ENCODE results near the gene TLX1.

The TLX1 gene

DNA sequence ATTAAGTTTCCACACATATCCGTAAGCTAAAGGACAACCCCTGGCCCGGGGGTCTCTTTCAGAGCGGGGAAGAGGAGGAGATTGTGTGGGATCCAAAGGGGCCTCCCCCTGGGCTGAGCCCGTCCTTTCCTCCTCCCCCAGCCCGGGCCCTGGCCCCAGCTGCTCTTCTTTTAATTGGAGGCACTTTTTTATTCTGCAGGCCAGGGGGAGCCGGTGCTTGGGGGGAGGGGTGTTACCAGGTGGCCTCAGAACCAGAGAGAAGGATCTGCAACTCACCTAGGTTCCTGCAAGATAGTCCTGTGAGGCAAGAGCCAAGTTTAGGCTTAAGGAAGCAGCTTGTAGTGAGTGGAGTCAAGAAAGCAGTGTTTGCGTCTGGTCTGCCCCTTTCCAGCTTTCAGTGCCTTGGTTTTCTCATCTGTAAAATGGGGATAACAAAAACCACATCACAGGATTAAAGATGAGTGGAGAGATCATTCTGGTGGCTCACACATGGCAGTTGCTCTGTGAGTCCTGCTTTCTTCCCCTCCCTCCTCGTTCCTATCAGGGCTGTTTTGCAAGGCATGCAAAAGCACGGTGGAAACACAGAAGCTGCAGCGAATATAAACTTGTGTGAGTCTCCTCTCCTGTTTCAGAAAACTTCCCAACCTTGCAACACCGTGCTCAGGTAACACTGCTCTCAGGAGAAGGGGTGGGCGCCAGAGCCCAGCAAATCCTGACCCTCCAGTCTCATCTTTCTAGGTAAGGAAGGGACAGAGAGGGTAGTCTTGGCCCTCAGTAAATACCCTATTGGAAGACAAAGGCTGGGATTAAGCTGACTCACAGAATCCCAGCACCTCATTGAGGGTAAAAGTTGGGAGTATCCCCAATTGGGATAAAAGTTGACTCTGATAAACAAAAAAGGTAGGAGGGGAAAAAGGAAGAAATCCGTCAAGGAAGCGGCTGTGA is 4.1 kb upstream of the TLX1 start:
- DNase-seq, result no peak
- Mint-ChIP-seq H3K27ac (no peak overlapping the region), H3K4me3 (no peak overlapping the region), H3K36me3 (ENCODE audit: low read depth) (no peaks in the 10 kb centered on the region), H3K27me3 (ENCODE audit: low read depth, poor library complexity) (peaks cover 97% of the 10 kb centered on the region), H3K4me1 (peaks cover 15% of the 10 kb centered on the region), H3K9me3 (peaks cover 13% of the 10 kb centered on the region)
- no peak for TF ChIP-seq CTCF (IDR thresholded peaks at IDR 0.05)

DNA sequence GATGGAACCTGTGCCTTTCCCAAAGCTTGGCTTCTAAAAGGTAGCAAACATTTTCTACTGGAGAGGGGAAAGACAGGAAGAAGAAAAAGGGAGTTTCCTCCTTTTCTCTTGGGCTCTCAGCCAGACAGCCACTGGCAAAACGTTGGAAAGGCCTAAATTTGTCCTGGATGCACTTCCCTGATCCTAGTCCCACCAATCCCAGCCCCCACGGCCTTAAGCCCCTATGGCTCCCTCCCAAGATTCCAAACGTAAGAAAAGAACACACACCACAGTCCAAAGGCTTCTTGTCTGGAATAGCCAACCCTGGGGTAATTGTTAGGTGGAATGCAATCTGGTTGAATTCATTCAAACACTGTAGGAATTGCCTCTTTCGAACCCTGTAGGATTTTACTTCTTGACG is 959 bp upstream of the TLX1 start:
- TF ChIP-seq CTCF (IDR thresholded peaks at IDR 0.05), result no peak
- peaks cover 22% of the 10 kb centered on the region for H3K4me1 Mint-ChIP-seq
- no peak for DNase-seq
- peaks cover 97% of the 10 kb centered on the region for H3K27me3 Mint-ChIP-seq (ENCODE audit: low read depth, poor library complexity)
- H3K36me3 Mint-ChIP-seq (ENCODE audit: low read depth), result no peaks in the 10 kb centered on the region
- H3K4me3 Mint-ChIP-seq, result no peak overlapping the region
- H3K9me3 Mint-ChIP-seq, result peaks cover 13% of the 10 kb centered on the region
- no peak overlapping the region for H3K27ac Mint-ChIP-seq

- Mint-ChIP-seq H3K4me3 (peak overlapping the region; percentile 50), H3K27ac (no peak overlapping the region), H3K4me1 (peaks cover 32% of the 10 kb centered on the region), H3K27me3 (ENCODE audit: low read depth, poor library complexity) (peaks cover 97% of the 10 kb centered on the region), H3K36me3 (ENCODE audit: low read depth) (no peaks in the 10 kb centered on the region), H3K9me3 (peaks cover 13% of the 10 kb centered on the region)
- no peak for TF ChIP-seq CTCF (IDR thresholded peaks at IDR 0.05)
- no peak for DNase-seq
Observed at GRCh38 chr10:101131962-101132635, 999 bp downstream of the TLX1 start.

- Mint-ChIP-seq H3K9me3 (peaks cover 13% of the 10 kb centered on the region), H3K27me3 (ENCODE audit: low read depth, poor library complexity) (peaks cover 97% of the 10 kb centered on the region), H3K4me3 (peak overlapping the region; percentile 50), H3K36me3 (ENCODE audit: low read depth) (no peaks in the 10 kb centered on the region), H3K4me1 (peaks cover 32% of the 10 kb centered on the region), H3K27ac (no peak overlapping the region)
- no peak for TF ChIP-seq CTCF (IDR thresholded peaks at IDR 0.05)
- DNase-seq, result no peak
Observed at GRCh38 chr10:101132636-101133473, 1.8 kb downstream of the TLX1 start.

GRCh38 chr10:101133489-101134298 is 2.6 kb downstream of the TLX1 start:
- Mint-ChIP-seq H3K4me3 (peak overlapping the region; percentile 14), H3K9me3 (peaks cover 10% of the 10 kb centered on the region), H3K27me3 (ENCODE audit: low read depth, poor library complexity) (peaks cover 97% of the 10 kb centered on the region), H3K27ac (no peak overlapping the region), H3K36me3 (ENCODE audit: low read depth) (no peaks in the 10 kb centered on the region), H3K4me1 (peaks cover 32% of the 10 kb centered on the region)
- no peak for TF ChIP-seq CTCF (IDR thresholded peaks at IDR 0.05)
- peak; percentile 54 for DNase-seq
